Smooth muscle cell (in vitro differentiated cells): ENCODE data around the gene SLC6A6. TPM values are rescaled to one million over a fixed set of nuclear protein-coding genes. Genes with fewer than 3 reads are reported as not detected.

Source experiments
- DNase-seq: peaks from one replicate; lab custom pipeline; 2025; ENCODE audit not compliant: unreplicated experiment; lab: John Stamatoyannopoulos, UW
- H2AFZ ChIP-seq: fragments of 200-600 bp; sonication (generic); 2 replicates; pipeline ENCODE4 v1.6.0; 2016; ENCODE audit warnings: antibody characterized with exemption, low read depth, mild to moderate bottlenecking
- H3F3A ChIP-seq: fragments of 200-600 bp; sonication (generic); 2 replicates; pipeline ENCODE4 v1.6.0; 2017; ENCODE audit warnings: antibody characterized with exemption, low read depth
- H3K27ac ChIP-seq: fragments of 200-600 bp; sonication (generic); 2 replicates; pipeline ENCODE4 v1.5.1; 2016; ENCODE audit warnings: low read depth, mild to moderate bottlenecking
- H3K27me3 ChIP-seq: fragments of 200-600 bp; sonication (generic); 2 replicates; pipeline ENCODE4 v1.6.1; 2016; ENCODE audit warnings: low read depth, mild to moderate bottlenecking
- H3K36me3 ChIP-seq: fragments of 200-600 bp; sonication (generic); 2 replicates; pipeline ENCODE4 v1.5.1; 2016; ENCODE audit warnings: low read depth
- H3K4me1 ChIP-seq: fragments of 200-600 bp; sonication (generic); 2 replicates; pipeline ENCODE4 v1.5.1; 2016; ENCODE audit warnings: low read depth
- H3K4me2 ChIP-seq: fragments of 200-600 bp; sonication (generic); 2 replicates; pipeline ENCODE4 v1.6.0; 2016; ENCODE audit warnings: mild to moderate bottlenecking
- H3K4me3 ChIP-seq: fragments of 200-600 bp; sonication (generic); 2 replicates; pipeline ENCODE4 v1.5.1; 2016; ENCODE audit warnings: mild to moderate bottlenecking
- H3K79me2 ChIP-seq: fragments of 200-600 bp; sonication (generic); 2 replicates; pipeline ENCODE4 v1.6.0; 2016; ENCODE audit warnings: low read depth, mild to moderate bottlenecking
- H3K9ac ChIP-seq: fragments of 200-600 bp; sonication (generic); 2 replicates; pipeline ENCODE4 v1.6.0; 2016; ENCODE audit warnings: low read depth
- H3K9me3 ChIP-seq: fragments of 200-600 bp; sonication (generic); replicated peaks from 2 replicates; pipeline ENCODE4 v1.5.1; 2016; ENCODE audit warnings: low read depth
- H4K20me1 ChIP-seq: fragments of 200-600 bp; sonication (generic); 2 replicates; pipeline ENCODE4 v1.6.0; 2016; ENCODE audit warnings: low read depth
- WGBS: methylation state at CpG from one replicate; pipeline ENCODE4 v1.1.7; 2016; ENCODE audit warnings: low lambda C conversion rate; 5-methylcytosine and 5-hydroxymethylcytosine counted together
- polyA plus RNA-seq: library from polyadenylated mRNA; unstranded; fragments of >200 nt; fragmentation: Nextera tagmentation; extraction: Ambion mirVana; gene quantifications from 2 replicates; pipeline ENCODE4 v1.2.1, GENCODE V29; 2016
- total RNA-seq: library from RNA; depleted of rRNA; stranded (reverse); fragments of >200 nt; gene quantifications from 2 replicates; pipeline ENCODE4 v1.2.3, GENCODE V29; 2014
- TF ChIP-seq, protein P1 (sequence below): fragments of 200-600 bp; sonication (generic); IDR thresholded peaks from 2 replicates; pipeline ENCODE4 v1.5.1; 2017; ENCODE audit warnings: borderline replicate concordance, mild to moderate bottlenecking, antibody characterized with exemption; ENCODE audit not compliant: insufficient read depth, poor library complexity, severe bottlenecking

SLC6A6 gene
- total and polyA plus RNA-seq, 2 experiments from 2014 or later, result 9.4 to 11.7 TPM

DNA sequence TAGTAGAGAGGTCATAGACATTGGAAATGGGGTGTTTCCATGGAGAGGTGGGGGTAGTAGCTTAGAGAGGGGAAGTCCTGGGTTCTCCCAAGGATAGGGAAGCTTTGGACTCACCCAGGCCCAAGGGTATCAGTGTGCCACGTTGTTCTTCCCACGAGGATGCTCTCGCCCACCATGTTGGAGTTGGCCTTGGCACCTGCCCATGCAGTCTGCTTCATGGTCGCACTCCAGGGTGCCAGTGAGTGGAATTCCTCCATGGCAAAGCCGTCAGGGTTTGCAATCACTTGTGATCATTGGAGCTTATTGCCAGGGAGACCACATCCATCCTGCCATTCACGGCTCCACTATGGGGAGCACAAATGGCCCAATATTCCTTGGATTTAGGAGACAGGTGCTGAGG lies 77.2 kb downstream of the SLC6A6 start:
- H4K20me1 ChIP-seq, result no peaks in the 10 kb centered on the region
- no peaks in the 10 kb centered on the region for H3K9me3 ChIP-seq
- H3K9ac ChIP-seq, result no peak overlapping the region
- no peak overlapping the region for H3K4me2 ChIP-seq
- no peak overlapping the region for H3K27ac ChIP-seq
- no peaks in the 10 kb centered on the region for H3K27me3 ChIP-seq
- no peaks in the 10 kb centered on the region for H3K4me1 ChIP-seq
- DNase-seq, result no peak
- WGBS, result 99% methylated on average over 6 of the region's 6 CpGs
- no peaks in the 10 kb centered on the region for H3K79me2 ChIP-seq
- H3K4me3 ChIP-seq, result no peak overlapping the region
- TF ChIP-seq, protein P1, sequence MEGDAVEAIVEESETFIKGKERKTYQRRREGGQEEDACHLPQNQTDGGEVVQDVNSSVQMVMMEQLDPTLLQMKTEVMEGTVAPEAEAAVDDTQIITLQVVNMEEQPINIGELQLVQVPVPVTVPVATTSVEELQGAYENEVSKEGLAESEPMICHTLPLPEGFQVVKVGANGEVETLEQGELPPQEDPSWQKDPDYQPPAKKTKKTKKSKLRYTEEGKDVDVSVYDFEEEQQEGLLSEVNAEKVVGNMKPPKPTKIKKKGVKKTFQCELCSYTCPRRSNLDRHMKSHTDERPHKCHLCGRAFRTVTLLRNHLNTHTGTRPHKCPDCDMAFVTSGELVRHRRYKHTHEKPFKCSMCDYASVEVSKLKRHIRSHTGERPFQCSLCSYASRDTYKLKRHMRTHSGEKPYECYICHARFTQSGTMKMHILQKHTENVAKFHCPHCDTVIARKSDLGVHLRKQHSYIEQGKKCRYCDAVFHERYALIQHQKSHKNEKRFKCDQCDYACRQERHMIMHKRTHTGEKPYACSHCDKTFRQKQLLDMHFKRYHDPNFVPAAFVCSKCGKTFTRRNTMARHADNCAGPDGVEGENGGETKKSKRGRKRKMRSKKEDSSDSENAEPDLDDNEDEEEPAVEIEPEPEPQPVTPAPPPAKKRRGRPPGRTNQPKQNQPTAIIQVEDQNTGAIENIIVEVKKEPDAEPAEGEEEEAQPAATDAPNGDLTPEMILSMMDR, result no peak
- no peaks in the 10 kb centered on the region for H3F3A ChIP-seq
- H2AFZ ChIP-seq, result no peak overlapping the region
- H3K36me3 ChIP-seq, result no peaks in the 10 kb centered on the region

DNA sequence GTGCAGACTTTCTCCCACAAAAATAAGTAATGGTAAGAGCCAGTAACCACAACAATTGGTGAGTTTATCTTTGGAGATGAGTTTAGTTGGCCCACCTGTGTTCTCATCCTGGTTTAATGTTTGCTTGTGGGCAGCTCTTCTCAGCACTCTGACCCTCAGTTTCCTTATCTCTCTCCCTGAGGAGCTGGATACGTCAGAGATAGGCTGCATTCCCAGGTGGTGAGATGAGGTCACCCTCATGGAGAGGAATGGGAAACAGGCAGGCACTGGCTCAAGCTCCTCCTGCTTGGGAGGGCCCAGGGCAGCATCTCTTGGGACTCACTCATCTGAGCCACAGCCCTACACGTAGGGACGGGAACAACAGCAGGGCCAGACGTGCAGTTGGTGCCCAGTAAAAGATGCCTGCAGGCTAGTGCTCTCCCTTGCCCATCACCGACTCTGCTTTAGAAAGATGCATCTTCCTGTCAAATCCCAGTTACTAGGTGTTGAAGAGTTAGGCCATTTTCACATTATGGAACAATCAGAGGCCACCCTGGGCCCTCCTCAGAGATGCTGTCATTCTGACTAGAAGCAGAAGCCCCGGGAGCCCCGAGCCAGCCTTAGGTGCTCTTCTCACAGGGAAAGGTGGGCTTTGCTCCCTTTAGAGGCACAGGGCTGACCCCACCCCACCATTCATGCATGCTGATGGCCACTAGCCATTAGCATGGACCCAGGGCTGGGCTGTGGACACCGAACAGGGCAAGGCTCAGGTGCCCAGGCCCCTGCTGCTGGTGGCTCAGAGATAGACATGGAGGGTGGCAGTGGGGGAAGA lies 78.0 kb downstream of the SLC6A6 start:
- no peaks in the 10 kb centered on the region for H3F3A ChIP-seq
- H2AFZ ChIP-seq, result no peak overlapping the region
- TF ChIP-seq, protein P1, result no peak
- H3K36me3 ChIP-seq, result no peaks in the 10 kb centered on the region
- H3K27ac ChIP-seq, result no peak overlapping the region
- WGBS, result 73% methylated on average over 8 of the region's 8 CpGs
- no peaks in the 10 kb centered on the region for H3K79me2 ChIP-seq
- H3K4me1 ChIP-seq, result no peaks in the 10 kb centered on the region
- no peak overlapping the region for H3K9ac ChIP-seq
- no peaks in the 10 kb centered on the region for H4K20me1 ChIP-seq
- H3K27me3 ChIP-seq, result no peaks in the 10 kb centered on the region
- no peak overlapping the region for H3K4me2 ChIP-seq
- no peak overlapping the region for H3K4me3 ChIP-seq
- no peaks in the 10 kb centered on the region for H3K9me3 ChIP-seq
- DNase-seq, result no peak

GRCh38 chr3:14481018-14481645 lies 78.7 kb downstream of the SLC6A6 start:
- no peaks in the 10 kb centered on the region for H3K4me1 ChIP-seq
- H3F3A ChIP-seq, result no peaks in the 10 kb centered on the region
- H3K4me2 ChIP-seq, result no peak overlapping the region
- no peaks in the 10 kb centered on the region for H4K20me1 ChIP-seq
- no peaks in the 10 kb centered on the region for H3K27me3 ChIP-seq
- TF ChIP-seq, protein P1, result no peak
- 94% methylated on average over 9 of the region's 10 CpGs for WGBS
- no peak overlapping the region for H3K4me3 ChIP-seq
- no peak overlapping the region for H3K9ac ChIP-seq
- no peak overlapping the region for H3K27ac ChIP-seq
- DNase-seq, result no peak
- H2AFZ ChIP-seq, result no peak overlapping the region
- H3K9me3 ChIP-seq, result no peaks in the 10 kb centered on the region
- H3K36me3 ChIP-seq, result no peaks in the 10 kb centered on the region
- no peaks in the 10 kb centered on the region for H3K79me2 ChIP-seq
